Kidney tubule cell (primary cell): Measurements from ENCODE around the gene ARTN.

ENCODE experiments used
- DNase-seq: peaks from one replicate; pipeline ENCODE4 v3.0.0-alpha.2; 2018; ENCODE audit warnings: low spot score

ARTN gene, protein sequence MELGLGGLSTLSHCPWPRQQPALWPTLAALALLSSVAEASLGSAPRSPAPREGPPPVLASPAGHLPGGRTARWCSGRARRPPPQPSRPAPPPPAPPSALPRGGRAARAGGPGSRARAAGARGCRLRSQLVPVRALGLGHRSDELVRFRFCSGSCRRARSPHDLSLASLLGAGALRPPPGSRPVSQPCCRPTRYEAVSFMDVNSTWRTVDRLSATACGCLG

DNA sequence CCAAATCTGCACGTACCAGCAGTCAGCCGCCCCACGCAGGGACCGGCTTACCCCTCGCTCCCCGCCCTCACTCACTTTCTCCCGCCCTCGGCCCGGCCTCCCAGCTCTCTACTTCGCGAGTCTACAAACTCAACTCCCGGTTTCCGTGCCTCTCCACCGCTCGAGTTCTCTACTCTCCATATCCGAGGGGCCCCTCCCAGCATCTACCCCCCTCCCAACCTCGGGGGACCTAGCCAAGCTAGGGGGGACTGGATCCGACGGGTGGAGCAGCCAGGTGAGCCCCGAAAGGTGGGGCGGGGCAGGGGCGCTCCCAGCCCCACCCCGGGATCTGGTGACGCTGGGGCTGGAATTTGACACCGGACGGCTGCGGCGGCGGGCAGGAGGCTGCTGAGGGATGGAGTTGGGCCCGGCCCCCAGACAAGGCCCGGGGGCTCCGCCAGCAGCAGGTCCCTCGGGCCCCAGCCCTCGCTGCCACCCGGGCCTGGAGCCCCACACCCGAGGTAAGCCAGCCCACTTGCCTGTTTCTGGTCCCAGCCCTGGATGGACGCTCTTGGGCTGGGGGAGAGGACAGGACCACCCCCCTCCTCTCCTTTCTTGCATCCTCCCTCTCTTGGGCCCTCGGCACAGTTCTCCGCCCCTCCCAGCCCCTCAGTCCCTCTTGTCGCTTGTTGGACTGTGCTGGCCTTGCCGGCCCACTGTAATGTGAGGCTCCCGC, at the start of gene ARTN:
Gene ARTN, plus strand, starts transcription at position 416 of the 715 bp plus-strand sequence. CDS start 1,856 bp downstream, outside the sequence.
- DNase-seq: peak; percentile 40

DNA sequence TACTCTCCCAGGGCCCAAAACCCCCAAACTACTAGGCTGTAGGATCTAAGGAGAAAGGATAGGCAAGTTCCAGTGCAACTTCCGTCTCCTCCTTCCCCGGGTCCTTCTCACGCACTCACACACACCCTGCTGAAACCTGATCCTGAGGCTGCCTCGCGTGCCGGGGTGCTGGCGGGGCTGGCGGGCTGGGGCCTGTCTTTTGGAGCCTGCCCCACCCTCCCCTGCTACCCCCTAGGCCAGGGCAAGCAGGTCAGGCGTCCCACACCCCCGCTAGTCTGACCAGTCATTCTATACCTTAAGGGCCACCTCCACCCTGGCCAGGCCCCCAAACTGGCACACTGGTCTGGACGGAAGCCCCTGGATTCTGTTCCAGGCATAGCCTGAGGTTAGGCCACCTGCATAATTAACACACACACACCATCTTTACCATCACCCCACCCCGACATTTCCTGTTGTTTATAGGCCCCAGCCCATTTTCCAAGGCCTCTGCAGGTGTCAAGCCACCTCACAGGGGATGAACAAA, 48.3 kb upstream of the ARTN start:
- no peak for DNase-seq

DNA sequence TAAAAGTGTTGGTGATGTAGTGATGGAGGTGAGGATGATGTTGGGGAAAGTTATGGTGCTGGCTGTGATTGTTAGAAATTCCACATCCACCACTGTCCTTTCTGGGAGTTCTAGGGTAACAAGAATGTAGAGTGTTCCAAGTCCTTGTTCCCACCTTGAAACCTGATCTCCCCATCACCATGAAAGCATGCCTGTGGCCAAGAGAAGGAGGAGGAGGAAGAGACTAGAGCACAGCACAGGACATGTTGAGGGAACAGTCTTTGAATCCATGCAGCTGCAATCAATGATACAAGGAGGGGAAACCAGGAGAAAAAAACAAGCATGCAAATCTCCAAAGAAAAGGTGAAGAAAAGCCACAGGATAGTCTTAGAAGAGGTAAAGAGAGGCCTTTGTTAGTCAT, 45.9 kb upstream of the ARTN start:
- DNase-seq: no peak

DNA sequence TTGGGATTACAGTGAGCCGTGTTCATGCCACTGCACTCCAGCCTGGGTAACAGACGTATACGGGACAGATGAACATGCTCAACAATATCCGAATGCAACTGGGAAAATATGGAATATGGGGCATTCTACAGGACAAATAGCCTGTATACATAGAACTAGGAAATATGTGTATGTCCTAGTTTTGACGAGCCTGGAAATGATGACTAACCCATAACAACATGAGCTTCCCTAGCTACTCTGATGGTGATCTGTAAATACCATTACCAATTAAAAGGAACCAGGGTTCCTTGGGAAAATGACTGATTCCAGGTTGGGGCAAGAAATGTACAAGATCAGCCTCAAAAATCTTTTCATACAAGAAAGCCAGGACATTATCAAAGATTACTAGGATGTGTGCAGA, 42.8 kb upstream of the ARTN start:
- no peak for DNase-seq

DNA sequence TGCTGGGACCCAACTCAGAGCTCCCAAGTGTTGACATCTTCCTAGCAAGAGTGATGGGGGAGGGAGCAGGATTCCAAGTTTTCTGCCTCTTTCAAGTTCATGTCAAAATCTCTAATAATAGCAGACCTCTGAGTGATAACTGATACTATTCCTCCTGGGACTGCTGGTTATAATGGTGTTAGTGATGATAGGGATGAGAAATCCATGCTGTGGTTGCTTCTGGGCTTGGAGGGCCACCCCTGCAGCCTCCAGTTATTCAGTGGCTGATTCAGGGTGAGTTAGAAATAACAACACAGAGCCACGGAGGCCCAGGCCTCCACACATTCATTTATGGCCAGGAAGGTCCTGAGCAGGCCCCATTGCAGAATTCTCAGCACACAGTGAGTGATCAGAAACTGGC, 40.6 kb upstream of the ARTN start:
- DNase-seq: no peak

DNA sequence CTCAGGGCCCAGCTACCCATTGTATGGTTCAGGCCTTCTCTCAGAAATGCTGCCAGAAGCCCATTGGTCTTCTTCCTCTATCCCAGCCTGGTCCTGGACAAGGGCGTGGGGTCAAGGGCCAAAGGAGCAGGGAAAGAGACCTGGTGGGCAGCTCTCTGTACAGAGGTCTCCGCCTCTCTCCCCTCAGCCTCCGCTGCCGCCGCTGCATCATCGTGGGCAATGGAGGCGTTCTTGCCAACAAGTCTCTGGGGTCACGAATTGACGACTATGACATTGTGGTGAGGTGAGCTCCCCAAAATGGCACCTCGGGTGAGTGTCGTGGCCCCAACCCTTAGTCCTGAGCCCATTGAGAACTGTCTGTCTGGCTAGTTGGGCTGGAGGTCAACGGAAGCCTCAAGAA, 34.6 kb upstream of the ARTN start:
- DNase-seq: no peak

DNA sequence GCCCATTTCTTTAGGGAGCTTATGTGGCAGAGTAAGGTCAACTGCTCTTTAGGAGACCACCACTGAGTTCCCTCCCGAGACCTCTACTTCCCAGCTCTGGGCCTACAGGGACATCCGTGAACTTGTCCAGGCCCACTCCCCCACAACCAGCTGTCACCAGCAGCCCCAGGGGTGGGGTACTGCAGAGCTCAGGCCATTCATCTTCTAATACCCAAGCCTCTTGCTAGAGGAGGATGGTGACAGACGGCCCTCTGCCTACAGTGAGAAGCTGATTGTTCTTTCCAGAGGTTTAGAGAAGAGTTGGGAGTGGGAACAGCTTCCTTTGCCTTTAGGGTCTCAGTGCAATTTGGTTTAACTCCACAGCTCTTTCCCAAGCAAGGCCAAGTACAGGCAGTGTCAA, 33.2 kb upstream of the ARTN start:
- no peak for DNase-seq

DNA sequence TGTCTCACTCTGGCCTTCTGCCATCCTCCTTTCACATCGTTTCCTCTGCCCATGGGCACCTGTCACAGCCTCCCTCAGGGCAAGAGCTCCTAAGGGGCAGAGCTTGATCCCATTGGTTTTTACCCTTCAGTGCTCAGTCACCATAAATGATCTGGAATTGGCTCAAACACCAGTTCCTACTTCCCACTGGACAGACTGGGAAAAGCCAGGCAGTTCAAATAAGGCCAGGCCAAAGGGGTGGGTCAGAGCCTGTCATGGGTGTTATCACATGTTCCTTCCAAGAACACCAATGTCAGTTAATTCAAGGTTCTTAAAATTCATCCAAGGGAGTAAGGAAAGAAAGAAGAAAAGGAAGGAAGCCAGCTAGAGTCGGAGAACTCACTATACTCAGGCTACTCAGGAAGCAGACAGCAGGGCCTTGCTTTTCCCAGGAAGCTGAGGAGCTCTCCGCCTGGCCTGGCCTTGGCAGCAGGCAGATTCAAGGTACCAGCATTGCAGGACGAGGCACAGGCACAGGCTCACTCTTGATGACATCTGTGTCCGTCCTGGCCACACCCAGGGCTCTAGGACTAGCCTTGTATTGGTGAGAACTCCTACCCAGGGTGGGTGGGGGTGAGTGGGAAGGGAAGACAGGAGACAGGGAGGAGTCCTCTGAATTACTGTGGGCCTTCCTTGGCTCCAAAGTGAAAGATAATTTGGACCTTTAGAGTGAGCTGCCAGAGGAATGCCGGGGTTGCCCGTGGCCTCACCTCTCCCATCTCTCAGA, 32.2 kb upstream of the ARTN start:
- no peak for DNase-seq

DNA sequence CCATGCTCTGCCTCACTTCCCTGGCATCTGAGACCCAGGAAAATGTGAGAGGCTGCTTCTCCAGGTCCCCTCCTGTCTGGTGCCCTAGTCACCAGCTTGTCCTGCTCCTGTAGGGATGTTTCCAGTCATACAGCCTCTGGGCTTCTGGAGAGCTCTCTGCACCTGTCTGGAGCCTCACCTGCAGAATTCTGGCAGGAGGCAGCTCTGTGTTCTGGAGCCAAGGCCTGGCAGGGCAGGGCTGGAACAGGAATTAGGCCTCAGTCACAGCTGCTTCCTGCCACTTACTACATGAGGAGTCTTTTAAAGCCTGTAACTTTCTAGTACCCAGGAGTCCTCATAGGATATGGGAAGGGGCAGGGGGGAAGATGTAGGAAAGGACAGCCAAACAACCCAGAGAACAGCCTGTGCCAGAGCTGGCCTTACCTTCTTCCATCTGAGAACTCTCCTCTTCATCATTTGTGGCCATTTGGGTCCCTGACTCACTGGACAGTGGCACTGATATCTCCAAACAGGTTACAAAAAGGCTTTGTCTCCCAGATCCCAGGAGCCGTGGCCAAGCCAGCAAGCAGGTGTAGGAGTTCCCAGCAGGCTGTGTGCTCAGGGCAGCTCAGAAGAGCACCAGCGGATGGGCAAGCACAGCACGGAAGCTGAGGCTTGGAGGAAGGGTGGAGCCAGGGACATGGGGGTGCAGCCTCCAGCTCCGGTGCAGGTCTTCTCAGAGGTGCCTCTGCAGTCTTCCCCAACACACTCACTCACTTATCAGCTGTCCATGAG, 31.4 kb upstream of the ARTN start:
- DNase-seq: no peak

DNA sequence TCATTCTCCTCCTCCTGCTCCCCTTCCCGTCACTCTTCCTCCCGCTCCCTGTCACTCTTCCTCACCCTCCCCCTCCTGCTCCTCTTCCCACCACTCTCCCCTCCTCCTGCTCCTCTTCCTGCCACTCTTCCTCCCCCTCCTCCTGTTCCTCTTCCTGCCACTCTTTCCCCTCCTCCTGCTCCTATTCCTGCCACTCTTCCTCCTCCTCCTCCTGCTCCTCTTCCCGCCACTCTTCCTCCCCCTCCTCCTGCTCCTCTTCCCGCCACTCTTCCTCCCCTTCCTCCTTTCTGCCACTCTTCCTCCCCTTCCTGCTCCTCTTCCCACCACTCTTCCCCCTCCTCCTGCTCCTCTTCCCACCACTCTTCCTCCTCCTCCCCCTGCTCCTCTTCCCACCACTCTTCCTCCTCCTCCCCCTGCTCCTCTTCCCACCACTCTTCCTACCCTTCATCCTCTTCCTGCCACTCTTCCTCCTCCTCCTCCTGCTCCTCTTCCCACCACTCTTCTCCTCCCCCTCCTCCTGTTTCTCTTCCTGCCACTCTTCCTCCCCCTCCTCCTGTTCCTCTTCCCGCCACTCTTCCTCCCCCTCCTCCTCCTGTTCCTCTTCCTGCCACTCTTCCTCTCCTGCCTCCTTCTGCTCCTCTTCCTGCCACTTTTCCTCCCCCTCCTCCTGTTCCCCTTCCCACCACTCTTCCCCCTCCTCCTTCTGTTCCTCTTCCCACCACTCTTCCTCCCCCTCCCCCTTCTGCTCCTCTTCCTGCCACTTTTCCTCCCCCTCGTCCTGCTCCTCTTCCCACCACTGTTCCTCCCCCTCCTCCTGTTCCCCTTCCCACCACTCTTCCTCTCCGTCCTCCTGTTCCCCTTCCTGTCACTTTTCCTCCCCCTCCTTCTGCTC, 28.7 kb upstream of the ARTN start:
- no peak for DNase-seq

DNA sequence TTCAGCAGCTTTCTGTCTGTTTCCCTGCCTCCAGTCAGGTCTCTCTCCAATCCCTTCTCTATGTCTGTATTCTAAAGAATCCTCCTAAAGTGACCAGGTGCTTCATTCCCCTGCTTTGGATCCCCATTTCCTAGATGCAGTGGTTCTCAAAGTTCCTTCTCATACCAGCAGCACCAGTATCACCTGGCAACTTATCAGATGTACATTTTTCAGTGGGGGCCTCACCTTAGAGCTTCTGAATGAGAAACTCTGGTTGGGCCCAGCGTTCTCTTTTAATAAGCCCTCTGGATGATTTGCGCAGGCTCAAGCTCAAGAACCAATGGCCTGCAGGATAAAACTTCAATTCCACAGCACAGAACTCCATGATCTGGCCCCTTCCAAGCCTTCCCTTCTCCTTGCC, 25.4 kb upstream of the ARTN start:
- DNase-seq: no peak

DNA sequence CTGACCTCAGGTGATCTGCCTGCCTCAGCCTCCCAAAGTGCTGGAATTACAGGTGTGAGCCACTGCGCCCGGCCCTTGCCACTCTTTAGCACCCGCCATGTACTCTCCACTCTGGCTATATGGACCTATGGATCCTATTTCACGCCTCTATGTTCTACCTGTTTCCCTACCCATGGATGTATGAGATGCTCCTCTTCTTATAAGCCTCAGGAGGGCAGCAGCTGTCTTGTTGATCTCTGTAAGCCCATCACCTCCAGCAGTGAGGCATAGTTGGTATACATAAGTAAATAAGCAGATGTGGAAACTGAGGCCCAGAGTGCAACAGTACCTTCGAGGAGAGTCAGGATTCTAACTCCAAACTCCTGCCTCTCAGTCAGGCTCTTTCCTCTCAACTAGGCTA, 24.7 kb upstream of the ARTN start:
- no peak for DNase-seq

DNA sequence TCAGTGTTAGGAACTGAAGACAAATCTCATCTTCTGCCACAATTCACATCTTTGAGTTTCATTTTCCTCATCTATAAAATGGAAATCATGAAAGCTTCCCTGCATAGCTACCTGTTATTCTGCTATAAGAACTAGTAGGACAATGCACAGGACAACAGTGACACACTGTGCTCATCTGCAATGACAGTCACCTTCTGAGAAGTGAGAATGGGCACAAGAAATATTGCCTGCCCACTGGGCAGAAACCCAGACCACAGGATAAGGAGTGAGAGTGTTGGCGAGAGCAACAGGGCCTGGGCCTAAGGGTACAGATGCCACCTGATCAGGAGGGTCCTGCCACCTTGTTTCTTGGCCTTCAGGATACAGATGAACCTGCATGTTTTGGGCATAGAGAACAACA, 23.3 kb upstream of the ARTN start:
- no peak for DNase-seq

DNA sequence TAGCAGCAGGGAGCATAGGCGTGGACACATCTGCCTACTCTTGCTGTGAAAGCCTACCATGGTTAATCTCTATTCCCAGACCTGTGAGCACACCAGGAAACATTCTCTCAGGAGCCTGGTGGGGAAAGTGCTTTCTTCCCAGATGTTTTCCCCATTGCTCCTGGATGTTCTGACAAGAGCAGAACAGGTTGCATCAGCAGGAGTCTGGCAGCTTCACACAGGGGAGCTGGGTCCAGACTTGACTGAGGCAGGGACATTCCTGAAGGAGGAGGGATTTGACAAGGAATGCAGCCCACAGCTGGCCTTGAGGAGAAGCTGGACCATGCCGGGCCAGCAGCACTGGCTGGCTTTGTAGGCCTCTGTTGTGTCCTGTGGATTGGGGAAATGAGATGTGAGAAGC, 21.0 kb upstream of the ARTN start:
- peak; percentile 17 for DNase-seq

DNA sequence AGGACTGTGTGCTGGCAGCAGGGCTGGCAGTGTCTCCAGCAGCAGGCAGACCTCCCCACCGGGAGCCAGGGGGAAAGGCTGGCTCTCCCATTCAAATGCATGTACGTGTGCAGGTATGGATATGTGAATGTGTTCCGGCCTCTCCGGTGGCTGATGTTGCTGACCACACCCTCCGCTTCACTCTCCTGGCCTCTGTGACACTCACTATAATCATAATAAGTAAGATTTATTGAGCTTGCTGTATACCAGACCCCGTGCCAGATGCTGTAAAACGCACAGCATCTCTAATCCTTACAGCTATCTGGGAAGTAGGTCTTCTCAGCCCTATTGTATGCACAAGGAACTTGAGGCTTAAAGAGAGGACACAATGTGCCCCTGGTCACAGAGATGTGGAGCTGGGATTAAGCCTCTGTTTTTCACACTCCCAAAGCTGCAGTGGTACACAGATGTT, 20.5 kb upstream of the ARTN start:
- DNase-seq: no peak

DNA sequence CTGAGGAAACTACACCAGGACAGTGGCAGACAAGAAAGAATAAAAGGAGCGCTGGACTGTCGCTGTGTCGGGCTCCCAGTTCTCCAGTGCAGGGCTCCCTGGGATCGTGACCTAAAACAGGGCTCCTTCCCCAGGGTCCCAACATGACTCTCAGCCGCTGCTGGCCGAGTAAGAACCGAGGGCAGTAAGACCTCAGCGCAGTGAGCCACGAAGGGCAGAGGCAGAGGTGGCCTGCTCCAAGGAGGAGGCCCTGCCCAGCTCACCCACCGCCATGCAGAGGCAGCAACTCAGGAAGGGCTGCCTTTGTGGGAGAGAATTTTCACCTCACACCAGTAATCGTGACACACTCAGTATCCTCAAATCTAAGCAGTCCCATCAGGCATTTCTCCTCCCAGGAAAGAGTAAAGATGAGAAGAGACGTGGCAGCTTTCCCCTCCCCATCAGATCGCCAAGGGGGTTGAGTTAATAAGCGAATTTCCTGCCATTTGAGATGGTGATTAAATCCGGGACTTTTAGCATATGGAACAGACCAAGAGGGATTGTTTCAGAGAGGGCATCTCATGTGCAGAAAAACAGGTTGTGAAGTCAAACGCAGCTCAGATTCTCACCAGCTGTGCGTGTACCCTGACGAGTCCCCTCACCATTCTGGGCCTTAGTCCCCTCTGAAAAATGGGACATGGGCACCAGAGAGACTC, 19.8 kb upstream of the ARTN start:
- no peak for DNase-seq

DNA sequence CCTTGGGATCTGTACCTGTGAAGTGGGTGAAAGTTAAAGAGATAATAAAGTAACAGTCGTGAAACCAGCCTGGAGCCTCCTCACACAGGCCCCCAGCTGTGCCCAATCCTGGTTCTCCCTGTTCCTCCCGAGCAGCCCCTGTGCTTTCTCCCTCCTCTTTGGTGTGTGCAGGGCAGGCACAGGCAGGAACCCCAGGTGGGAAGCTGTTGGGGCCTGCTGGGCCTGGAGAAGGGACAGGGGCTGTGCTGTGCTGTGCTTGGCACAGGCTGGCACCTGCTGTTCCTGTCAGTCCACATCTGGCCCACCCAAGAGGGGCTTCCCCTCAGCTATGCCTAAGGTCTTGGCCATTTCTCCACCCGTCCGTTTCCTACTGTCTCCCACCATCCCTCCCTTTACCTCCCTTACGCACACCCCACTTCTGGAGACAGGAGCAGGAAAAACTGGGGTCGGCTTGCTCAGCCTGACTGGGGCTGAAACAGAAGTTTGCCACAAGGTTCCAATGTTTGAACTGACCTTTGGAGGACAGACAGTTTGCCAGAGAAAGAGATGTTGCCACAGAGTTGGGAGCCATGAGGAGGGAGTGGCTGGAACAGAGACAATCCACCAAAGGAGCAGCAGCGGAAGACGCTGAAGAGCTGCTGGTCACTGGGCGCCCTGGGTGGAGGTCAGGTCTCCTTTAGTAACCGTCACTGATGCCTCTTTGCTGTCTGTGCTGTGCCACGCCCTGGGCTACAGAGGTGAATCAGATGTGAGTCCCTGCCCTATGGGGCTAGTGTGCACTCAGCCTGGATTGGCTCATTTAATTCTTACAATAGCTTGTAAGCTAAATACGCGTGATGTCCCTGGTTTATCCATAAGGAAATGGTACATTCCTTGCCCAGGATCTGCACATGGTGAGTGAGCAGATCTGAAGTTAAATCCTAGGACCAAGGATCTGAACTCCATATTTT, 18.8 kb upstream of the ARTN start:
- no peak for DNase-seq

DNA sequence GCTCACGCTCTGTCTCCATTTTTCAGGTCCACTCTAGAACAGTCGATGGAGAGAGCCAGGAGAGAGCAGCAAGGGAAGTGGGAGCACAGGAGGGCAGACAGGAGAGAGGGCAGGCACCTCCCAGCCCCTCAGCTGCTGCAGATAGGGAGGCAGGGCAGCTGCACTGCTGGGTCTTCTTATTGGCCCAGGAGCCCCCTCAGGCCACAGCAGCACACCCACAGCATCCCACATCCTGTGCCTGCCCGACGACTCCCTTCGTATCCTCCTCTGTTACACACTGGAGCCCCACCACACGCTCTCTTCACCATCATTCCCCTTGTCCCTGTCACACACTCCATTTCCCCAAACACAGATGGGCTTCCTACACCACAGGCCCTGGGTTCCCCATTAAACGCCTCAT, 13.7 kb upstream of the ARTN start:
- no peak for DNase-seq

DNA sequence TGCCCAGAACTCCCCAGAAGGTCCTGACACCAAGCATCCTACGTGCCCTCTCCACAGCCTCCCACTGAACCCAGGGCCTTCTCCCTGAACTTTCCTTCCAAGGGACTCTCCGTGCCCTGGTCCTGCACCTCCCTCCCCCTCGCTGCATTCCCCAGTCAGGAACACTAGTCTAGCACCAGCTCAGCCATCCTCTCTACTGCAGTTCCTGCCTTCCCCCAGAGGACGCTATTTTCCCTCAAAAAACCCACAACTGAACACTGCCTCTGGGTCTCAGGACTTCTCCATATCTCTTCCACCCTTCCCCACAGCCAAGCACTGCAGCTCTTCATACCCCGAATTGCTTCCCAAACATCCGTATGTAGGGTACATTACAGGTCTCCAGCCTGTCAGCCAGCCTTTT, 12.6 kb upstream of the ARTN start:
- no peak for DNase-seq
